H1 (cell line): Measurements from ENCODE around the gene ITPR3. TPM values are rescaled to one million over a fixed set of nuclear protein-coding genes. Genes with fewer than 3 reads are reported as not detected.

Source experiments
- ATF2 ChIP-seq: IDR thresholded peaks from 2 replicates; pipeline ENCODE4 v1.6.1; 2012; ENCODE audit warnings: low read length, inconsistent platforms
- ATF3 ChIP-seq: IDR thresholded peaks from 2 replicates; pipeline ENCODE4 v1.6.1; 2011; ENCODE audit warnings: low read depth, mild to moderate bottlenecking, low read length; ENCODE audit not compliant: insufficient read depth
- BCL11A ChIP-seq, 2 experiments: IDR thresholded peaks; one replicate each; pipeline ENCODE4 v1.6.1; 2011; ENCODE audit warnings: low read depth in 2 of 2, low read length in 2 of 2, mild to moderate bottlenecking in 2 of 2
- CEBPB ChIP-seq: IDR thresholded peaks from 2 replicates; pipeline ENCODE4 v1.6.1; 2012; ENCODE audit warnings: low read depth, low read length
- CHD7 ChIP-seq: fragments of 300-600 bp; sonication (generic); IDR thresholded peaks from 2 replicates; pipeline ENCODE4 v1.7.1; 2012; ENCODE audit warnings: low read length, moderate library complexity, mild to moderate bottlenecking, inconsistent platforms; ENCODE audit not compliant: insufficient replicate concordance
- JUN ChIP-seq: IDR thresholded peaks from 2 replicates; pipeline ENCODE4 v1.6.1; 2011; ENCODE audit warnings: low read depth, mild to moderate bottlenecking, improper control_type of control experiment, low read length
- SIX5 ChIP-seq: IDR thresholded peaks from 2 replicates; pipeline ENCODE4 v1.6.1; 2011; ENCODE audit warnings: mild to moderate bottlenecking, low read depth, low read length
- polyA plus RNA-seq, 7 experiments: library from polyadenylated mRNA; depleted of rRNA in 3 of 7; stranded (reverse) in 5 of 7; unstranded in 2 of 7; fragments of >200 nt in 5 of 7; fragments of 200-250 nt in 2 of 7; gene quantifications; 1 replicate in 5 of 7; 2 replicates in 1 of 7; 4 replicates in 1 of 7; pipeline versions ENCODE4 v1.2.1 to v1.2.3, GENCODE V29; 2011 to 2013; ENCODE audit warnings: missing spikeins in 2 of 7, mixed read lengths in 2 of 7
- total RNA-seq: library from RNA; stranded (reverse); fragmentation: NEBNext Ultra II Directional; extraction: Animal tissue kit (Norgen Biotek cat#: 25700); gene quantifications from 2 replicates; pipeline ENCODE4 v1.2.1, GENCODE V29; 2021

The ITPR3 gene
- total and polyA plus RNA-seq, 2 of the 8 experiments (the other 6 are each of a cell fraction or from before 2014, with no cell fraction given), result 29.1 to 45.7 TPM

GRCh38 chr6:33632558-33633039 is 11.5 kb downstream of the ITPR3 start (continued):
- no peak for TF ChIP-seq CHD7
- no peak for TF ChIP-seq JUN
- TF ChIP-seq BCL11A (IDR thresholded peaks at IDR 0.05; ENCODE audit: low read depth in 2 of 2, low read length in 2 of 2), result no peak
- no peak for TF ChIP-seq ATF2
- no peak for TF ChIP-seq ATF3
- TF ChIP-seq CEBPB, result no peak
- no peak for TF ChIP-seq SIX5
